Measurements from ENCODE around the gene HOXB4.

HOXB4 gene

GRCh38 chr17:48546137-48546923 lies 31.8 kb downstream of the HOXB4 start:
- DNase-seq, result no peak

- DNase-seq, result no peak
These were observed 32.6 kb downstream of the HOXB4 start for GRCh38 chr17:48545539-48545938.

GRCh38 chr17:48545022-48545375 lies 33.2 kb downstream of the HOXB4 start, which contains the start of gene HOXB2:
TSS of gene HOXB2 (minus strand) at chr17:48545109. CDS start at chr17:48544911, 198 bp downstream.
- DNase-seq, result no peak

GRCh38 chr17:48544349-48545021 lies 33.7 kb downstream of the HOXB4 start:
- peak; percentile 27 for DNase-seq

- peak; percentile 46 for DNase-seq
These were observed 34.2 kb downstream of the HOXB4 start for GRCh38 chr17:48543854-48544348.

- DNase-seq, result peak; percentile 45
These were observed 34.9 kb downstream of the HOXB4 start for GRCh38 chr17:48543107-48543853.

- DNase-seq, result no peak
These were observed 35.4 kb downstream of the HOXB4 start for GRCh38 chr17:48542698-48543106.

GRCh38 chr17:48542114-48542656 lies 36.0 kb downstream of the HOXB4 start:
- DNase-seq, result no peak

GRCh38 chr17:48541577-48542113 lies 36.5 kb downstream of the HOXB4 start:
- peak; percentile 38 for DNase-seq

- DNase-seq, result no peak
These were observed 37.0 kb downstream of the HOXB4 start for GRCh38 chr17:48541036-48541576.

GRCh38 chr17:48540213-48540612 lies 37.9 kb downstream of the HOXB4 start:
- DNase-seq, result no peak

- no peak for DNase-seq
These were observed 39.0 kb downstream of the HOXB4 start for GRCh38 chr17:48539177-48539576.

- no peak for DNase-seq
These were observed 40.8 kb downstream of the HOXB4 start for GRCh38 chr17:48537316-48537715.

- DNase-seq, result peak; percentile 19
These were observed 42.2 kb downstream of the HOXB4 start for GRCh38 chr17:48535793-48536559.

GRCh38 chr17:48532261-48532660 lies 45.9 kb downstream of the HOXB4 start:
- DNase-seq, result no peak

GRCh38 chr17:48530887-48531272 lies 47.3 kb downstream of the HOXB4 start, which contains the start of gene HOXB1:
TSS of gene HOXB1 (minus strand) at chr17:48531011. CDS start at chr17:48530904, 107 bp downstream.
- no peak for DNase-seq

GRCh38 chr17:48530208-48530886 lies 47.8 kb downstream of the HOXB4 start:
- DNase-seq, result no peak

GRCh38 chr17:48529683-48530009 lies 48.5 kb downstream of the HOXB4 start:
- DNase-seq, result no peak

GRCh38 chr17:48528936-48529682 lies 49.0 kb downstream of the HOXB4 start:
- no peak for DNase-seq

GRCh38 chr17:48528153-48528935 lies 49.8 kb downstream of the HOXB4 start:
- no peak for DNase-seq
